DOHH2 (cell line): ENCODE data around the gene GRM2.
"Not testable (repeated sequence)": the region's sequence is repeated elsewhere in the genome, so short reads cannot be mapped to it uniquely, and the experiment has no call there.

Experiments used
- EZH2phosphoT487 ChIP-seq: fragments of 200-600 bp; sonication (generic); IDR thresholded peaks from 2 replicates; pipeline ENCODE4 v1.6.1; 2017; ENCODE audit warnings: borderline replicate concordance, mild to moderate bottlenecking, antibody characterized with exemption, low read length, moderate library complexity, mixed read lengths
- TF ChIP-seq, protein P1 (sequence below): fragments of 200-600 bp; sonication (generic); IDR thresholded peaks from one replicate; pipeline ENCODE4 v1.5.1; 2014; ENCODE audit warnings: antibody characterized with exemption, mild to moderate bottlenecking, low read depth, low read length; ENCODE audit not compliant: poor library complexity, severe bottlenecking

- TF ChIP-seq, protein P1, sequence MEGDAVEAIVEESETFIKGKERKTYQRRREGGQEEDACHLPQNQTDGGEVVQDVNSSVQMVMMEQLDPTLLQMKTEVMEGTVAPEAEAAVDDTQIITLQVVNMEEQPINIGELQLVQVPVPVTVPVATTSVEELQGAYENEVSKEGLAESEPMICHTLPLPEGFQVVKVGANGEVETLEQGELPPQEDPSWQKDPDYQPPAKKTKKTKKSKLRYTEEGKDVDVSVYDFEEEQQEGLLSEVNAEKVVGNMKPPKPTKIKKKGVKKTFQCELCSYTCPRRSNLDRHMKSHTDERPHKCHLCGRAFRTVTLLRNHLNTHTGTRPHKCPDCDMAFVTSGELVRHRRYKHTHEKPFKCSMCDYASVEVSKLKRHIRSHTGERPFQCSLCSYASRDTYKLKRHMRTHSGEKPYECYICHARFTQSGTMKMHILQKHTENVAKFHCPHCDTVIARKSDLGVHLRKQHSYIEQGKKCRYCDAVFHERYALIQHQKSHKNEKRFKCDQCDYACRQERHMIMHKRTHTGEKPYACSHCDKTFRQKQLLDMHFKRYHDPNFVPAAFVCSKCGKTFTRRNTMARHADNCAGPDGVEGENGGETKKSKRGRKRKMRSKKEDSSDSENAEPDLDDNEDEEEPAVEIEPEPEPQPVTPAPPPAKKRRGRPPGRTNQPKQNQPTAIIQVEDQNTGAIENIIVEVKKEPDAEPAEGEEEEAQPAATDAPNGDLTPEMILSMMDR: not testable (repeated sequence)
- not testable (repeated sequence) for TF ChIP-seq EZH2phosphoT487
Observed at GRCh38 chr3:51742978-51743377, 36.1 kb downstream of the GRM2 start.
